Smooth muscle cell of the coronary artery (primary cell): ENCODE measurements around the gene LYST. TPM values are rescaled to one million over a fixed set of nuclear protein-coding genes. Genes with fewer than 3 reads are reported as not detected.

Experiments
- total RNA-seq: library from RNA; depleted of rRNA; stranded (reverse); fragments of >200 nt; gene quantifications from 2 replicates; pipeline ENCODE4 v1.2.3, GENCODE V29; 2014; ENCODE audit warnings: low replicate concordance

The LYST gene
- 10.4 and 31.7 TPM in 2 replicates for total RNA-seq

GRCh38 chr1:235866205-235866912, at the start of gene LYST:
Gene LYST, minus strand, starts transcription at chr1:235866906. Its CDS starts 36,489 bp downstream, at chr1:235830417.

GRCh38 chr1:235649368-235650163, 217.1 kb downstream of the LYST start, which contains the start of gene GNG4:
Gene GNG4, minus strand, starts transcription at chr1:235649784. Its CDS starts 65,946 bp downstream, at chr1:235583838.

Other genes with a start within 250 kb of the LYST start
- gene GNG4, start 217.1 kb downstream of the LYST start, total RNA-seq, result under 0.01 and 0.59 TPM in 2 replicates
- 52.3 and 73.8 TPM in 2 replicates for gene NID1, start 198.2 kb upstream of the LYST start, total RNA-seq